Naive thymus-derived CD8-positive, alpha-beta T cell (primary cell): ENCODE data around the gene UBAC2. TPM values are rescaled to one million over a fixed set of nuclear protein-coding genes. Genes with fewer than 3 reads are reported as not detected.

ENCODE experiments used
- ATAC-seq, 2 donors: fragments of 150-1000 bp; cut with Tn5 transposase in 1 of 2; sonication (Bioruptor Pico), chemical (Tn5 transposase) in 1 of 2; 1 replicate in 1 of 2; 2 replicates in 1 of 2; pipeline ENCODE4 v1.10.0; 2021; ENCODE audit warnings: mild to moderate bottlenecking in 2 of 2, moderate library complexity in 2 of 2
- POLR2A ChIA-PET: fragments of 350-600 bp; sonication (Branson Sonifier 250); formaldehyde crosslinking; loops from one replicate; lab custom pipeline; 2021; ENCODE audit warnings: antibody characterized with exemption; lab: Charles Lee
- DNase-seq, 10 donors: peaks; one replicate each; pipeline versions ENCODE4 v3.0.0 to v3.0.0-alpha.2; 2020 to 2022
- H3K27ac Mint-ChIP-seq, 10 donors: one replicate each; pipeline ENCODE4 v1.8.0; 2020 to 2022; ENCODE audit warnings: mild to moderate bottlenecking in 10 of 10, mixed read lengths in 10 of 10, moderate library complexity in 4 of 10, inconsistent platforms in 1 of 10
- H3K27me3 Mint-ChIP-seq, 5 donors: one replicate each; pipeline ENCODE4 v1.8.0; 2021 to 2022; ENCODE audit warnings: mixed read lengths in 5 of 5
- H3K36me3 Mint-ChIP-seq, 3 donors: one replicate each; pipeline ENCODE4 v1.8.0; 2020 to 2022; ENCODE audit warnings: mixed read lengths in 3 of 3, mild to moderate bottlenecking in 2 of 3, inconsistent platforms in 1 of 3
- H3K4me1 Mint-ChIP-seq, 4 donors: one replicate each; pipeline ENCODE4 v1.8.0; 2021 to 2022; ENCODE audit warnings: mixed read lengths in 4 of 4
- H3K4me3 Mint-ChIP-seq, 10 donors: one replicate each; pipeline ENCODE4 v1.8.0; 2020 to 2022; ENCODE audit warnings: mild to moderate bottlenecking in 10 of 10, mixed read lengths in 10 of 10, moderate library complexity in 6 of 10, inconsistent platforms in 1 of 10
- H3K9me3 Mint-ChIP-seq, 9 donors: one replicate each; pipeline ENCODE4 v1.8.0; 2020 to 2022; ENCODE audit warnings: mixed read lengths in 9 of 9, mild to moderate bottlenecking in 3 of 9, inconsistent platforms in 1 of 9, moderate library complexity in 1 of 9
- polyA plus RNA-seq, 3 donors: library from polyadenylated mRNA; unstranded; fragments of 300-500 nt; fragmentation: Illumina TruSeq; gene quantifications; one replicate each; pipeline ENCODE4 v1.2.3, GENCODE V29; 2021
- total RNA-seq, 8 experiments: library from RNA in 2 of 8; stranded (reverse) in 2 of 8; gene quantifications; one replicate each; pipeline ENCODE4 v1.2.3 and lab custom pipeline; 2021 to 2026

Gene UBAC2
- total and polyA plus RNA-seq, 5 experiments from 2014 or later: 105 to 178 (median 160) TPM

DNA sequence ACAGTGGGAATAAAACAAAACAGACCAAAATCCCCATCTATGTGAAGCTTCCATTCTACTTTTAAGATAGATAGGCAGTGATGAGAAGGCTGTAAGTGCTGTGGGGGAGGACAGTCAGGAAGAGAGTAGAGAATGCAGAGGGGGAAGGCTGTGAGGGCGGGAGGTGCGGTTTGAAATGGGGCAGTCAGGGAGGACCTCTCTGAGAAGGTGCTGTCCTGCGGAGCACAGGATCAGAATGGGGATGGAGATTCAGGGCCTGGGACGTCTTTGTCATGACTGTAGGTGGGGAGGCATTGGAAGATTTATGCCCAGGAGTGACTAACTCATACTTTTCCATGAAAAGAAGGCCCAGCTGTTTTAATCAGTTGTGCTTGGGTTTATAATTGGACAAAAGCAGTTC, 110.5 kb downstream of the UBAC2 start:
- Mint-ChIP-seq H3K4me3 (peak overlapping the region in 5 of 10 donors; percentile 30 to 63 (median 49)), H3K36me3 (peaks cover 5 to 34% (median 12%) of the 10 kb centered on the region in 3 donors), H3K27me3 (no peaks in the 10 kb centered on the region), H3K4me1 (peaks cover 35 to 89% (median 83%) of the 10 kb centered on the region in 4 donors), H3K27ac (peak overlapping the region; percentile 30 to 97 (median 90)), H3K9me3 (no peaks in the 10 kb centered on the region)
- POLR2A ChIA-PET: interaction anchor here (1.5 kb wide), 1 partner anchor 19 kb away, joined by 3 read pairs; no protein-coding TSS in a partner anchor
- ATAC-seq (no peak), DNase-seq (no peak)

DNA sequence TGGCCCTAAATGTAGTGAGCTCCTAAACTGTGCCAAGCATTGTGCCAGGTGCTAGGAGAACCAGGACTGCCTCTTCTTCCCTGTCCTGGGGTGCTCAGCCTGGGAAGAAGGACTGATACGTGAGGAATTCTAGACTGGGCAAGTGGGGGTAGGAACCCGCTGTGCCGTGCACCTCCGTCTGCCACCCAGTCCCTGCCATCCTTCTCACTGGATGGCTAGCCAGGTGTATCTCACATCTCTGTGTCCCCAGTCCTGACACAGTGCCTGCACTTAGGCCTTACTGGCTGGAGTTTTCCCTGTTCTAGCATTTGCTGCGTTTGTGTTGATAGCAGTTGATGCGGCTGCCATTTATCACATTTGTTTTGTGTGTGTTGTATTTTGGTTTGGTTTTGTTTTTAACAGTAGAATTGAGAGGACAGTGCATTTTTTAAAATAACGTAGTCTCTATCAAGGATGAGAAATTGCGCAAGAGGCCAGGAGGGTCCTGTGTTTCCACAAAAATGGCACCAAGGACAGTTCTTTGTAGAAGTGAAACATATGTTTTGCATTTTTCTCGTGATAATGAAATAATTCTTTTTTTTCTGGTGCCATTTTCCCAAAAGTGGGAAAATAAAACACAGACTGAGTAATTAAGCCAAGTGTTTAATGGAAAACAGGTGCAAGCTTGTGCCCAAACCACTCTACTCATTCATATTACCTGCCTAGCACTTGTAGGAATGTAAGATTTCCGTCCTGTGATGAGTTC, 111.3 kb downstream of the UBAC2 start:
- Mint-ChIP-seq H3K36me3 (peaks cover 5 to 38% (median 17%) of the 10 kb centered on the region in 3 donors), H3K27me3 (no peaks in the 10 kb centered on the region), H3K27ac (peak overlapping the region; percentile 77 to 97 (median 94)), H3K4me1 (peaks cover 37 to 91% (median 85%) of the 10 kb centered on the region in 4 donors), H3K9me3 (no peaks in the 10 kb centered on the region), H3K4me3 (peak overlapping the region in 4 of 10 donors; percentile 30 to 67 (median 46))
- no peak for ATAC-seq
- no peak for DNase-seq
- POLR2A ChIA-PET: interaction anchor here (1.5 kb wide), 1 partner anchor 19 kb away, joined by 3 read pairs; no protein-coding TSS in a partner anchor

DNA sequence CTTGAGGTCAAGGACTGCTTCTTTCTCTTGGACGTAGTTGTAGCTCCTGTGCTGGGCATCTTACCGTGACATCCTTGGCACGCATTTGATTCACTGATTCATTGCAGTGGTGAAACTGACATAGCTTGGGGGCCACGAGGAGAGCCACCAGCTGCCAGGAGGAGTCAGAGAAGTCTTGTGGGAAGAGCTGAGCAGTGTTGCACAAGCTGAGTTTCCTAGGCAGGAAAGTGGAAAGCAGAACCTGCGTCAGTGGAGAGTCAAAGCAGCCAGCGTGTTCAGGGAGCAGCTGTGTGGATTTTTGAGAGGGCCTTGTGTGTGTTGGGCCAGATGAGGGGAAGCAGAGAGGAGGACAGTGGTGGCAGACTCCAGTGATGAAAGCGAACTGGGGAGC, 111.8 kb downstream of the UBAC2 start:
- Mint-ChIP-seq H3K4me3 (peak overlapping the region in 8 of 10 donors; percentile 6 to 67 (median 53)), H3K36me3 (peaks cover 5 to 44% (median 17%) of the 10 kb centered on the region in 3 donors), H3K4me1 (peaks cover 42 to 91% (median 84%) of the 10 kb centered on the region in 4 donors), H3K9me3 (no peaks in the 10 kb centered on the region), H3K27me3 (no peaks in the 10 kb centered on the region), H3K27ac (peak overlapping the region; percentile 61 to 97 (median 94))
- POLR2A ChIA-PET: interaction anchor here (0.8 kb wide), 1 partner anchor 18 kb away, joined by 4 read pairs; no protein-coding TSS in a partner anchor
- no peak for DNase-seq
- no peak for ATAC-seq

DNA sequence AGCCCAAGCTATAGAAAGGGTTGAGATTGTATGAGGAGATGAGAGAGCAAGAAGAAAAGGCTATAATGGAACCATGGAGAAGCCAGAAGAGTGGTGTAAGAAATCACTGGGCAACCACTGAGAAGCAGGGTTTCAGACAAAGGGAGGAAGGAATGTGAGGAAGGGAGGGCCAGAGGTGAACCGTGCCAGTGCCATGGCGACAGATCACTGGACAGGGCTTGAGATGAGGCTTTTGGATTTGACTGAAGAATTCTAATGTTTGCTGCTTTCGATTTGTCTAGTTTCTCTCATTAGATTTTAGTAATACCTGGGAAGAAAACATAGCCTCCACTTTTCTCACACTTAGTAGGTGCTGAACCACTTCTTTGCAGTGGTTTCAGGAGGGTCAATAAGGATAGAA, 112.8 kb downstream of the UBAC2 start:
- H3K9me3 Mint-ChIP-seq: no peaks in the 10 kb centered on the region
- ATAC-seq: no peak
- DNase-seq: no peak
- H3K4me3 Mint-ChIP-seq: peak overlapping the region; percentile 1 to 65 (median 36)
- H3K27ac Mint-ChIP-seq: peak overlapping the region; percentile 87 to 98 (median 96)
- POLR2A ChIA-PET: interaction anchor here (0.8 to 1.0 kb wide), 2 partner anchors 15 to 48 kb away, joined by 3 read pairs; no protein-coding TSS in a partner anchor
- peaks cover 38 to 82% (median 75%) of the 10 kb centered on the region in 4 donors for H3K4me1 Mint-ChIP-seq
- H3K27me3 Mint-ChIP-seq: no peaks in the 10 kb centered on the region
- H3K36me3 Mint-ChIP-seq: peaks cover 5 to 49% (median 18%) of the 10 kb centered on the region in 3 donors

DNA sequence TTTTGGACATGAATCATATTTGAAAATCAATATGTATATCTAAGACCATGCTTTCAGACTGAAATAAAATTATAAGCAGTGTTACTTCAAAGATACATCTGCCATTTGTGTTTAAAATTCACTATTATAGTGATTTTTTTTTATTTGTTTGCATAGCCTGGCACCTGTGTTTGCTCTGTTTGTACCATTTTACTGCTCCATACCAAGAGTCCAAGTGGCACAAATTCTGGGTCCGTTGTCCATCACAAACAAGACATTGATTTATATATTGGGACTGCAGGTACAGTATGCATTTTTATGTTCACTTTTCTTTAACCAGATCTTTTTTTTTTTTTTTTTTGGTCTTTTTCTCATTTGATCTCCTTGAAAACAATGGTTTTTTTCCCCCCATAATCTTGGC, 113.3 kb downstream of the UBAC2 start:
- ATAC-seq (no peak), DNase-seq (no peak)
- peaks cover 38 to 82% (median 73%) of the 10 kb centered on the region in 4 donors for H3K4me1 Mint-ChIP-seq
- peak overlapping the region; percentile 63 to 86 (median 68) for H3K4me3 Mint-ChIP-seq
- H3K9me3 Mint-ChIP-seq: no peaks in the 10 kb centered on the region
- POLR2A ChIA-PET: interaction anchor here (0.7 to 1.4 kb wide), 7 partner anchors 8 to 106 kb away, joined by 3 to 8 read pairs (median 4); no protein-coding TSS in a partner anchor
- H3K27me3 Mint-ChIP-seq: no peaks in the 10 kb centered on the region
- peak overlapping the region; percentile 89 to 98 (median 96) for H3K27ac Mint-ChIP-seq
- H3K36me3 Mint-ChIP-seq: peaks cover 5 to 50% (median 20%) of the 10 kb centered on the region in 3 donors

DNA sequence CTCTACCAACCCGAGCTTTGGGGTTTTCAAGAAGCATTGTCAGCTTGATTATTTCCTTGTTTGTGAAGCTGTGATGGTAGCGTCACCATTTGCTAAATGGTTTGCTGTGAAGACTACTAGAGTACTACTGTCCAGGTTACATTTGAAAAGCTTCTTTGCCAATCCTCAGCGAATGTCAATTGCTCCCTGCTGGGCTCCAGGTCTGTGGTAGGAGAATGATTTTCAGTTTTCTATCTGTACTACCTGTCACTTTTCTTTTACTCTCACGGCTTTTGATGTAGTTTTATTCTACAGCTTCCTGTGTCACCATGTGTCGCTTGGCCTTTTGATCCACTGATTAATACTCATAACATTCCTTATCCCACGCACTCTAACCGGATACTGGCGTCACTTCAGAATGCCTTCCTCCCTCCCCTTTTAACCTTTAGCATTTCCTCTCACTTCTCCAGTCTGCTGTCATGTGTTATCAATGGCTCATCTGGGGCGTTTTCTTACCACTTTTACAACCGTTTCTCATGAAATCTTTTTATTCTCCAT, 114.1 kb downstream of the UBAC2 start:
- H3K4me3 Mint-ChIP-seq: peak overlapping the region; percentile 63 to 86 (median 68)
- DNase-seq: peak in 8 of 10 donors; percentile 49 to 79 (median 65)
- H3K27me3 Mint-ChIP-seq: no peaks in the 10 kb centered on the region
- H3K27ac Mint-ChIP-seq: peak overlapping the region; percentile 89 to 98 (median 96)
- peaks cover 10 to 48% (median 23%) of the 10 kb centered on the region in 3 donors for H3K36me3 Mint-ChIP-seq
- no peaks in the 10 kb centered on the region for H3K9me3 Mint-ChIP-seq
- peaks cover 42 to 80% (median 75%) of the 10 kb centered on the region in 4 donors for H3K4me1 Mint-ChIP-seq
- POLR2A ChIA-PET: interaction anchor here (0.6 to 1.5 kb wide), 10 partner anchors 7 to 573 kb away, joined by 3 to 8 read pairs (median 4); no protein-coding TSS in a partner anchor
- ATAC-seq: peak; percentile 64 to 86

DNA sequence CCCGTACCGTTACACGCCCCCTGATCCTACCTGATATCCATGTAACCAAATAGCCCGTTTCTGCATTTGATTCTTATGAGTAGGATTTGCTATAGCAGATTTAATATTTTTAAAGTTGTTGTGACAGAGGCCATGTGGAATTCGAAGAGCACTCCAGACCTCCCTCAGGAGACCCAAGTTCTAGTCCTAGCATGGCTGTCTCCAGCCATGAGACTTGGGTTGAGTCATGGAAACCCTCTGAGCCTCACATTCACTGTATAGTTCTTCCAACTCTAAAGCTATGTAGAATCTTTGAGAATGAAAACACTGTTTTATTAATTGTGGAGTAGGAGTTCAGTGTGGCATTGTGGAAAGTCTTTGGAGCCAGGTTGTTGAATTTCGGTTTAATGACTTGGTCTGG, 114.5 kb downstream of the UBAC2 start:
- Mint-ChIP-seq H3K4me3 (peak overlapping the region; percentile 63 to 86 (median 68)), H3K27me3 (no peaks in the 10 kb centered on the region), H3K9me3 (no peaks in the 10 kb centered on the region), H3K36me3 (peaks cover 10 to 49% (median 22%) of the 10 kb centered on the region in 3 donors), H3K4me1 (peaks cover 44 to 78% (median 73%) of the 10 kb centered on the region in 4 donors), H3K27ac (peak overlapping the region; percentile 89 to 98 (median 96))
- POLR2A ChIA-PET: interaction anchor here (0.9 to 1.5 kb wide), 5 partner anchors 9 to 45 kb away, joined by 3 to 5 read pairs (median 4); no protein-coding TSS in a partner anchor
- ATAC-seq (peak; percentile 3 to 19), DNase-seq (no peak)

DNA sequence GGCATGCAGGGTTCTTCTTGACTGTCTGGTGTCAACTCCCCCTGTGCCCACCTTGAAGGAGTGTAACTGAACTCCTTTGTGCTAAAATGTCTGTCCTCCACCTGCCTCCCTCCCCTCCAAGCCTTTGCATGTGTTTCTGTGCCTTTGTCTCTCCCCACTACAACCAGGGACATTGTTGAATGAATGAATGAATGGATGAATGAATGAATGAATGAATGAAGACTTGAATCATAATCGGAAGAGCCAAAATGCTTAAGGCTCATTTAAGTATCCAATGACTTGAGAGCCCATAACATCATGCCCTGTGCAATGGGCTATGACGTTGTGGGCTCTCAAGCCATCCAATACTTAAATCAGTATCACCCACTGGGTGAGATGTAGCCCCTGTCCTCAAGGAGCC, 115.6 kb downstream of the UBAC2 start:
- no peak for DNase-seq
- H3K4me3 Mint-ChIP-seq: peak overlapping the region in 7 of 10 donors; percentile 15 to 64 (median 52)
- ATAC-seq: no peak
- no peaks in the 10 kb centered on the region for H3K9me3 Mint-ChIP-seq
- H3K27ac Mint-ChIP-seq: peak overlapping the region; percentile 79 to 98 (median 94)
- H3K4me1 Mint-ChIP-seq: peaks cover 40 to 75% (median 66%) of the 10 kb centered on the region in 4 donors
- POLR2A ChIA-PET: no interaction called here
- H3K36me3 Mint-ChIP-seq: peaks cover 10 to 47% (median 22%) of the 10 kb centered on the region in 3 donors
- no peaks in the 10 kb centered on the region for H3K27me3 Mint-ChIP-seq

DNA sequence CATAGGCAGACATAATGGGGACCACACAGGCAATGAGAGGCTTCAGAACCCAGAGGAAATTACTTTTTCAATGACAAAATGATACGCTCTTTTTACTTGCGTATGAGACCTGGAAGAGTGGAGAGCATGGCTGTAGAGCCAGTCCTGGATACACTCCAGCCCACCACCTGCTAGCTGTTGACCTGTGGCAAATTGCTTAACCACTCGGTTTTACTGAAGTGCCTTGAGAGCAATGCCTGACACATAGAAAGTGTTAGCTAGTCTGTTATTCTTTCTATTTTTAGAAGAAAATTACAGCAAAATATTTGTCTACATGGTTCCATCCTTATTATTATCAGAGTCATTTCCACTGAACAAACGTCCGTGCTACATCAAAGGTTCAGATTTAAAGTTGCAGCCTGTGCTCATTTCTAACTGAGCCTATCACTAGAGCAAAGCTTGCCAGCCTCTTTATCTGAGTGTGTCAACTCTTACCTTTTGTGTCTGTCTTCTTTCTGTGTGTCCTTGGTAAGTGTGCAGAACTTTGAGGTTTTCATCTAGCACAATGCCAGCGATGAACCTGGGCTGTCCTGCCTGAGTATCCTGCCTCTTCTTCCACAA, 116.1 kb downstream of the UBAC2 start:
- DNase-seq (no peak), ATAC-seq (no peak)
- Mint-ChIP-seq H3K4me3 (peak overlapping the region in 8 of 10 donors; percentile 7 to 64 (median 44)), H3K4me1 (peaks cover 40 to 75% (median 67%) of the 10 kb centered on the region in 4 donors), H3K36me3 (peaks cover 10 to 46% (median 22%) of the 10 kb centered on the region in 3 donors), H3K27me3 (no peaks in the 10 kb centered on the region), H3K9me3 (no peaks in the 10 kb centered on the region), H3K27ac (peak overlapping the region; percentile 79 to 98 (median 94))
- POLR2A ChIA-PET: no interaction called here

DNA sequence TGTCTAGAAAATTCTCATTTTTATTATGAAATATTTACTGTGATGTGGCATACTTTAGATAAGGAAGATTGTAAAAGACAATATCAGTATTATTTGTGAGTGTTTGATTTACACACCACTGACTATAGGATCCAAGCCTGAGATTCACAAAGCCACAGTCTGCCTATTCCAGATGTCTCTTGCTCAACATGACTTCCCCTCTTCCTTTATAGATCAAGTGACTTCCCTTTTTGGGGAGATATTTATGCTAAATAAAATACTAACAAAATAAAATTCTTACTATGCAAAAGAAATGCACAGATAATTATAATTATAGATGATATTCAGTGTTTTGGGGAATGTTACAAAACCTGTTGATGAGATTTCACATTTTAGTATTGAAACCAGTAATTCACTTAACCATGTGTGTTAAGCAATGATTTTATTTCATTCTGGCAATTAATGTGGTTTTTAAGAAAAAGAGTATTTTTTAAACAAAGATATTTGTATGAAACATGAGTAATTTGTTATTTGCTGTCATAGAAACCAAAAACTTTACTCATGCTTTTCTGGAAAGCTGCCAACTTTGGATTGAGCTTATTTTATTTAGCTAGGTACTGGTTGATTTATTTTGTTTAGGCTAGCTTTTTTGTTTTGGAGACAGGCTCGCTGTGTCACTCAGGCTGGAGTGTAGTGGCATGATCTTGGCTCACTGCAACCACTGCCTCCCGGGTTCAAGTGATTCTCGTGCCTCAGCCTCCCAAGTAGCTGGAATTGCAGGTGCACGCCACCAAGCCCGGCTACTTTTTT, 120.2 kb downstream of the UBAC2 start:
- H3K4me1 Mint-ChIP-seq: peaks cover 37 to 76% (median 63%) of the 10 kb centered on the region in 4 donors
- ATAC-seq (peak; percentile 28 to 60), DNase-seq (peak in 6 of 10 donors; percentile 19 to 65 (median 51))
- H3K27me3 Mint-ChIP-seq: no peaks in the 10 kb centered on the region
- no peaks in the 10 kb centered on the region for H3K9me3 Mint-ChIP-seq
- H3K4me3 Mint-ChIP-seq: peak overlapping the region in 2 of 10 donors; percentile 18 to 75
- peak overlapping the region; percentile 83 to 96 (median 93) for H3K27ac Mint-ChIP-seq
- H3K36me3 Mint-ChIP-seq: peaks cover 11 to 67% (median 24%) of the 10 kb centered on the region in 3 donors
- POLR2A ChIA-PET: interaction anchor here (0.7 to 2.2 kb wide), 4 partner anchors 17 to 121 kb away, joined by 3 to 9 read pairs (median 4); no protein-coding TSS in a partner anchor

DNA sequence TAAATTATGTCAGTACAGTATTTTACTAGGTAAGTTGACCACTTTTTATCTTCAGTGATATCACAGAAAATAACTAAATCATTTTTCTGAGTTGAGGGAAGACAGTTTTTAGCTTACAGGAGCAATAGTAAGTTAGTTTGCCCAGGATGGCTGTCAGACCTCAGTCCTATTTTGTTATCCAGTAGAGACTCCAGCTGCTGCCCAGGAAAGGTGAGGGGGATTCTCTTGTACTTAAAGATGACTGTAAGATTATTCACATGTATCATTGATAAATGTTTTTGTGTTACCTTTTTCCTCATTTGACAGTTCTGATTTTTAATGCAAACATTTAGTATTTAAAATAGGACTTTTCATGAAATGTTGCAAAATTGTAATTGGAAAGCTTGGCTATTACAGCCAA, 121.1 kb downstream of the UBAC2 start:
- ATAC-seq (no peak), DNase-seq (no peak)
- Mint-ChIP-seq H3K27ac (peak overlapping the region; percentile 83 to 96 (median 93)), H3K4me1 (peaks cover 34 to 74% (median 61%) of the 10 kb centered on the region in 4 donors), H3K36me3 (peaks cover 11 to 64% (median 21%) of the 10 kb centered on the region in 3 donors), H3K9me3 (no peaks in the 10 kb centered on the region), H3K27me3 (no peaks in the 10 kb centered on the region), H3K4me3 (peak overlapping the region in 5 of 10 donors; percentile 9 to 75 (median 62))
- POLR2A ChIA-PET: interaction anchor here (0.6 to 2.2 kb wide), 6 partner anchors 7 to 122 kb away, joined by 3 to 9 read pairs (median 4); no protein-coding TSS in a partner anchor
